MCF 10A (cell line): ENCODE results near the gene CATSPERD. TPM values are rescaled to one million over a fixed set of nuclear protein-coding genes. Genes with fewer than 3 reads are reported as not detected.

Experiments
- BruUV-seq: library from RNA; stranded (reverse); fragments of 400-500 nt; replicated peaks from 2 replicates; lab custom pipeline; 2021; lab: Mats Ljungman, UMichigan
- CTCF ChIA-PET: fragments of 300-600 bp; sonication (Branson Sonifier 250); formaldehyde crosslinking; extraction: SDS; loops from one replicate; lab custom pipeline; 2021; ENCODE audit warnings: antibody characterized with exemption, inconsistent platforms; lab: Yijun Ruan, JAX
- POLR2A ChIA-PET: fragments of 300-600, 350-650 bp; sonication (Branson Sonifier 250); formaldehyde crosslinking; extraction: SDS; loops from one replicate; lab custom pipeline; 2020; ENCODE audit warnings: antibody characterized with exemption, inconsistent platforms; lab: Yijun Ruan, JAX
- DNase-seq: peaks from one replicate; pipeline ENCODE4 v3.0.0-alpha.2; 2018; ENCODE audit not compliant: unreplicated experiment
- H3K27ac Mint-ChIP-seq: one replicate; pipeline ENCODE4 v1.8.0; 2022; ENCODE audit warnings: mild to moderate bottlenecking, low read depth, mixed read lengths; ENCODE audit not compliant: unreplicated experiment
- H3K27me3 Mint-ChIP-seq: one replicate; pipeline ENCODE4 v1.8.0; 2022; ENCODE audit warnings: mixed read lengths; ENCODE audit not compliant: insufficient read depth, unreplicated experiment
- H3K36me3 Mint-ChIP-seq: one replicate; pipeline ENCODE4 v1.8.0; 2022; ENCODE audit warnings: mild to moderate bottlenecking, moderate library complexity, mixed read lengths; ENCODE audit not compliant: insufficient read depth, unreplicated experiment
- H3K4me1 Mint-ChIP-seq: one replicate; pipeline ENCODE4 v1.8.0; 2022; ENCODE audit warnings: mixed read lengths; ENCODE audit not compliant: insufficient read depth, unreplicated experiment
- H3K4me3 Mint-ChIP-seq: one replicate; pipeline ENCODE4 v1.8.0; 2022; ENCODE audit warnings: mild to moderate bottlenecking, moderate library complexity, mixed read lengths; ENCODE audit not compliant: unreplicated experiment
- H3K9me3 Mint-ChIP-seq: one replicate; pipeline ENCODE4 v1.8.0; 2022; ENCODE audit warnings: mixed read lengths; ENCODE audit not compliant: unreplicated experiment
- intact Hi-C: fragments of 100-400 bp; cut with micrococcal nuclease; formaldehyde crosslinking; loops from 2 replicates; pipeline ENCODE4 v1.14.1; 2022
- total RNA-seq: library from RNA; stranded (reverse); gene quantifications from 2 replicates; pipeline ENCODE4 v1.2.3, GENCODE V29; 2022
- TF ChIP-seq, protein P1 (sequence below): fragments of 200-600 bp; IDR thresholded peaks from one replicate; pipeline ENCODE4 v1.8.0; 2022; ENCODE audit warnings: antibody characterized with exemption, mild to moderate bottlenecking; ENCODE audit not compliant: unreplicated experiment

Gene CATSPERD
- total RNA-seq, 1 experiment from 2014 or later: not detected

DNA sequence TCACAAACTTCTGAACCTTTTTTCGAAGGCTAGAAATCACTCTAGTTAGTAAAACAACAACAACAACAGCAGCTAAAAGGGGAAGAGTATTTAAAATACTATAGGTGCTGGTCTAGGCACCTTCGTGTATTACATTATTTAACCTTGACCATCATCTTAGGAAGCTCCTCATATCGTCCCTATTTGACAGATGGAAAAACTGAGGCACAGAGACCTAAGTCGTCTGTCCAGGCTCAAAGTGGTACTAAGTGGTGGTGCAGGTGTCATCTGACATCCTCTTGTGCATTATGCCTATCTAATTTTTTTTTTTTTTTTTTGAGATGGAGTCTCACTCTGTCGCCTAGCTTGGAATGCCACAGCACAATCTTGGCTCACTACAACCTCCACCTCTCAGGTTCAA, 29.1 kb downstream of the CATSPERD start:
- DNase-seq: no peak
- H3K9me3 Mint-ChIP-seq: no peaks in the 10 kb centered on the region
- intact Hi-C loops: no loop called here

DNA sequence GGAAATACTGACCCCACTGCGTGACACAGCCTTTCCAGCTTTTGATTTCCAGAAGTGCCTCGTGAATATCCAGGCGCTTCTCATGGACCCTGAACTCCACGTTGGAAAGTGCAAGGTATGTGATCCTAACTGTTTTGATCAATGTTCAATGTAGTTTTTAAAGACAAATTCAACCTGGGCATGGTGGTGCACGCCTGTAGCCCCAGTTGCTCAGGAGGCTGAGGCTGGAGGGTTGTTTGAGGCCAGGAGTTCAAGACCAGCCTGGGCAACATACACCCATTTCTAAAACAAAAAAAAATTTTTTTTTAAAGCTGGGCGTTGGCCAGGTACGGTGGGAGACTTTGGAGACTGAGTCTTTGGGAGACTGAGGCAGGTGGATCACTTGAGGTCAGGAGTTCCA, 31.3 kb downstream of the CATSPERD start:
- Mint-ChIP-seq H3K9me3 (no peaks in the 10 kb centered on the region), H3K36me3 (no peaks in the 10 kb centered on the region), H3K27me3 (no peaks in the 10 kb centered on the region), H3K4me3 (no peak overlapping the region), H3K27ac (no peak overlapping the region), H3K4me1 (no peaks in the 10 kb centered on the region)
- intact Hi-C loops: no loop called here
- DNase-seq: no peak
- ChIA-PET POLR2A (interaction anchor here (1.3 kb wide), 1 partner anchor 39 kb away, joined by 5 read pairs; the partner anchor contains the start of gene DUS3L), CTCF (no interaction called here)
- TF ChIP-seq, protein P1, sequence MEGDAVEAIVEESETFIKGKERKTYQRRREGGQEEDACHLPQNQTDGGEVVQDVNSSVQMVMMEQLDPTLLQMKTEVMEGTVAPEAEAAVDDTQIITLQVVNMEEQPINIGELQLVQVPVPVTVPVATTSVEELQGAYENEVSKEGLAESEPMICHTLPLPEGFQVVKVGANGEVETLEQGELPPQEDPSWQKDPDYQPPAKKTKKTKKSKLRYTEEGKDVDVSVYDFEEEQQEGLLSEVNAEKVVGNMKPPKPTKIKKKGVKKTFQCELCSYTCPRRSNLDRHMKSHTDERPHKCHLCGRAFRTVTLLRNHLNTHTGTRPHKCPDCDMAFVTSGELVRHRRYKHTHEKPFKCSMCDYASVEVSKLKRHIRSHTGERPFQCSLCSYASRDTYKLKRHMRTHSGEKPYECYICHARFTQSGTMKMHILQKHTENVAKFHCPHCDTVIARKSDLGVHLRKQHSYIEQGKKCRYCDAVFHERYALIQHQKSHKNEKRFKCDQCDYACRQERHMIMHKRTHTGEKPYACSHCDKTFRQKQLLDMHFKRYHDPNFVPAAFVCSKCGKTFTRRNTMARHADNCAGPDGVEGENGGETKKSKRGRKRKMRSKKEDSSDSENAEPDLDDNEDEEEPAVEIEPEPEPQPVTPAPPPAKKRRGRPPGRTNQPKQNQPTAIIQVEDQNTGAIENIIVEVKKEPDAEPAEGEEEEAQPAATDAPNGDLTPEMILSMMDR: no peak
- no TSS peak for BruUV-seq

More for the DNA sequence above, 29.1 kb downstream of the CATSPERD start:
- H3K4me3 Mint-ChIP-seq: no peak overlapping the region
- TF ChIP-seq, protein P1: no peak
- ChIA-PET POLR2A (interaction anchor here (1.8 kb wide), 1 partner anchor 41 kb away, joined by 4 read pairs; the partner anchor contains the start of gene DUS3L), CTCF (interaction anchor here (1.3 kb wide), 1 partner anchor 29 kb away, joined by 3 read pairs; no protein-coding TSS in a partner anchor)
- no peak overlapping the region for H3K27ac Mint-ChIP-seq
- no peaks in the 10 kb centered on the region for H3K36me3 Mint-ChIP-seq
- H3K4me1 Mint-ChIP-seq: no peaks in the 10 kb centered on the region
- BruUV-seq: no TSS peak
- H3K27me3 Mint-ChIP-seq: no peaks in the 10 kb centered on the region

DNA sequence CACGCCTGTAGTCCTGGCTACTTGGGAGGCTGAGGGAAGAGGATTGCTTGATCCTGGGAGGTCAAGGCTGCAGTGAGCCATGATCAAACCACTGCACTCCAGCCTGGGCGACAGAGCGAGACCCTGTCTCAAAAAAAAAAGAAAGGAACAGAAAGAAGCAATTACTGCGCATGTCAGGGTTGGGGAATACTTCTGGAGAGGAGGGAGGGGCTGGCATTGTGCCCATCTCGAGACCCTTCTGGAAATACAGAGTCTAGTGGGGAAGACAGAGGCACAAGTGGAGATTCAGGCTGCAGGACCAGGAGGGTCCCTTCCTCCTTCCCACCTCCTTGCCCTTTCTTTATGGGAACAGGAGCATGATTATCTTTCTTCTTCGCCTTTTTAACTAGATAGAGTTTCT, 33.3 kb downstream of the CATSPERD start:
- H3K4me3 Mint-ChIP-seq: no peak overlapping the region
- POLR2A ChIA-PET: interaction anchor here (1.3 kb wide), 1 partner anchor 33 kb away, joined by 3 read pairs; the partner anchor contains the start of genes CATSPERD and LONP1
- no peaks in the 10 kb centered on the region for H3K9me3 Mint-ChIP-seq
- no peaks in the 10 kb centered on the region for H3K27me3 Mint-ChIP-seq
- H3K36me3 Mint-ChIP-seq: no peaks in the 10 kb centered on the region
- no peak overlapping the region for H3K27ac Mint-ChIP-seq
- BruUV-seq: no TSS peak
- DNase-seq: no peak
- TF ChIP-seq, protein P1: no peak
- CTCF ChIA-PET: interaction anchor here (0.6 to 0.7 kb wide), 3 partner anchors 64 to 376 kb away, joined by 3 to 4 read pairs (median 3); no protein-coding TSS in a partner anchor
- no peaks in the 10 kb centered on the region for H3K4me1 Mint-ChIP-seq
- intact Hi-C loops: no loop called here

DNA sequence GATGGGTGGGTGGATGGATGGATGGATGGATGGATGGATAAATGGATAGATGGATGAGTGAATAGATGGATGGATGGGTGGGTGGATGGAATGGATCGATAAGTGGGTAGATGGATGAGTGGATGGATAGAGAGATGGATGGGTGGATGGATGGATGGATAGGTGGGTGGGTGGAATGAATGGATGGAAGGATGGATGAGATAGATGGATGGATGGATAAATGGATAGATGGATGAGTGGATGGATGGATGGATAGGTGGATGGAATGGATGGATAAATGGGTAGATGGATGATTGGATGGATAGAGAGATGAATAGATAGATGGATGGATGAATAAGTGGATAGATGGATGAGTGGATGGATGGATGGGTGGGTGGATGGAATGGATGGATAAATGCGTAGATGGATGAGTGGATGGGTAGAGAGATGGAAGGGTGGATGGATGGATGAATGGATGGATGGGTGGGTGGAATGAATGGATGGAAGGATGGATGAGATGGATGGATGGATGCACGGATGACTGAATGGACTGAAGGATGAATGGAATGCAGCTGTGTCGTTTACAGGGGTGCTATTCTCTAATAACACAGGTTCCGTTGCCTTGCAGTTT, 42.3 kb downstream of the CATSPERD start:
- no peak for DNase-seq
- intact Hi-C loops: no loop called here

More for the DNA sequence above, 42.3 kb downstream of the CATSPERD start:
- no peaks in the 10 kb centered on the region for H3K36me3 Mint-ChIP-seq
- H3K4me3 Mint-ChIP-seq: no peak overlapping the region
- BruUV-seq: no TSS peak
- TF ChIP-seq, protein P1: no peak
- H3K27ac Mint-ChIP-seq: no peak overlapping the region
- no peaks in the 10 kb centered on the region for H3K4me1 Mint-ChIP-seq
- CTCF ChIA-PET: no interaction called here
- POLR2A ChIA-PET: no interaction called here
- peaks cover 28% of the 10 kb centered on the region for H3K27me3 Mint-ChIP-seq
- H3K9me3 Mint-ChIP-seq: peaks cover 11% of the 10 kb centered on the region
